HG02870 (cell line): ENCODE results near the gene BIRC3.
"Not testable (repeated sequence)": the region's sequence is repeated elsewhere in the genome, so short reads cannot be mapped to it uniquely, and the experiment has no call there.

Source experiments
- ATAC-seq: cut with Tn5 transposase; IDR thresholded peaks from one replicate; pipeline ENCODE4 v1.9.1; 2021; ENCODE audit warnings: mild to moderate bottlenecking, moderate library complexity; ENCODE audit not compliant: unreplicated experiment

The BIRC3 gene

GRCh38 chr11:102293873-102294601 is 23.2 kb upstream of the BIRC3 start:
- ATAC-seq = peak; percentile 97

GRCh38 chr11:102295045-102295444 is 22.2 kb upstream of the BIRC3 start:
- ATAC-seq = no peak

- not testable (repeated sequence) for ATAC-seq
These were observed 20.5 kb upstream of the BIRC3 start for GRCh38 chr11:102296757-102297156.

GRCh38 chr11:102300837-102301236 is 16.4 kb upstream of the BIRC3 start:
- ATAC-seq = not testable (repeated sequence)

GRCh38 chr11:102302241-102302640 is 15.0 kb upstream of the BIRC3 start:
- ATAC-seq = no peak

GRCh38 chr11:102304686-102305085 is 12.6 kb upstream of the BIRC3 start:
- ATAC-seq = no peak

- ATAC-seq = no peak
These were observed 11.8 kb upstream of the BIRC3 start for GRCh38 chr11:102305352-102306047.

- ATAC-seq = no peak
These were observed 11.2 kb upstream of the BIRC3 start for GRCh38 chr11:102306048-102306597.

GRCh38 chr11:102306817-102307726 is 10.2 kb upstream of the BIRC3 start:
- ATAC-seq = no peak

GRCh38 chr11:102307727-102308038 is 9.6 kb upstream of the BIRC3 start:
- no peak for ATAC-seq

GRCh38 chr11:102309621-102310541 is 7.4 kb upstream of the BIRC3 start:
- ATAC-seq = no peak

GRCh38 chr11:102312667-102313066 is 4.6 kb upstream of the BIRC3 start:
- no peak for ATAC-seq

- ATAC-seq = no peak
These were observed 3.9 kb upstream of the BIRC3 start for GRCh38 chr11:102313238-102313940.

- no peak for ATAC-seq
These were observed 2.5 kb upstream of the BIRC3 start for GRCh38 chr11:102314784-102315183.

- ATAC-seq = no peak
These were observed 859 bp upstream of the BIRC3 start for GRCh38 chr11:102316346-102316904.

GRCh38 chr11:102317768-102318103 is 452 bp downstream of the BIRC3 start:
- no peak for ATAC-seq

GRCh38 chr11:102318469-102318868 is 1.2 kb downstream of the BIRC3 start:
- ATAC-seq = peak; percentile 17

GRCh38 chr11:102319544-102319943 is 2.3 kb downstream of the BIRC3 start:
- no peak for ATAC-seq

GRCh38 chr11:102320188-102320587 is 2.9 kb downstream of the BIRC3 start:
- ATAC-seq = no peak
